K562 (cell line): ENCODE results near the gene IRGQ. TPM values are rescaled to one million over a fixed set of nuclear protein-coding genes. Genes with fewer than 3 reads are reported as not detected.

Source experiments
- ATAC-seq: fragments of 200-7000 bp; cut with Tn5 transposase; 3 replicates; pipeline ENCODE4 v1.9.1; 2020; ENCODE audit warnings: moderate library complexity
- BruUV-seq: library from RNA; stranded (reverse); fragments of 400-500 nt; replicated peaks from 2 replicates; lab custom pipeline; 2021; lab: Mats Ljungman, UMichigan
- CTCF ChIA-PET: fragments of 300-600 bp; formaldehyde crosslinking; extraction: SDS; loops from one replicate; lab custom pipeline; 2021; ENCODE audit warnings: low intra/inter-chr PET ratio; lab: Yijun Ruan, JAX
- POLR2A ChIA-PET: fragments of 300-600, 350-650 bp; sonication (Branson Sonifier 250); formaldehyde crosslinking; extraction: SDS; loops from one replicate; lab custom pipeline; 2021; ENCODE audit warnings: antibody characterized with exemption, inconsistent platforms; lab: Yijun Ruan, JAX
- DNase-seq, 4 experiments: peaks; one replicate each; pipeline versions ENCODE4 v3.0.0 to v3.0.0-alpha.2; 2011 to 2018; ENCODE audit warnings: low spot score in 3 of 4, mixed read lengths in 3 of 4; ENCODE audit errors: extremely low read depth in 1 of 4
- FAIRE-seq: peaks from 2 replicates; lab custom pipeline; 2011; peaks lifted over from hg19 to GRCh38; lab: Jason Lieb, UNC
- H2AFZ ChIP-seq: 2 replicates; pipeline ENCODE4 v1.6.0; 2011; ENCODE audit warnings: low read depth, low read length, control low read depth, inconsistent platforms
- H3K27ac ChIP-seq: fragments of 200-600 bp; 3 replicates; pipeline ENCODE4 v1.8.0; 2011; ENCODE audit warnings: low read depth, mild to moderate bottlenecking, control low read depth, inconsistent platforms, low read length, moderate library complexity, mixed read lengths; ENCODE audit errors: extremely low read depth
- H3K27me3 ChIP-seq, 2 experiments: fragments of 300-600 bp in 1 of 2; 2 replicates in 1 of 2; 3 replicates in 1 of 2; pipeline versions ENCODE4 v1.6.0 to v1.8.0; 2011; ENCODE audit warnings: inconsistent platforms in 2 of 2, low read length in 2 of 2, mild to moderate bottlenecking in 1 of 2, mixed read lengths in 1 of 2, moderate library complexity in 1 of 2; ENCODE audit not compliant: control insufficient read depth in 2 of 2, insufficient read depth in 2 of 2
- H3K36me3 ChIP-seq: fragments of 300-600 bp; 3 replicates; pipeline ENCODE4 v1.8.0; 2011; ENCODE audit warnings: mild to moderate bottlenecking, low read length, inconsistent platforms; ENCODE audit not compliant: control insufficient read depth, insufficient read depth
- H3K4me1 ChIP-seq, 2 experiments: fragments of 200-600 bp in 1 of 2; replicated peaks in 1 of 2; 2 replicates in 1 of 2; 3 replicates in 1 of 2; pipeline versions ENCODE4 v1.5.1 to v1.8.0; 2011; ENCODE audit warnings: inconsistent platforms in 2 of 2, low read length in 2 of 2, mild to moderate bottlenecking in 1 of 2, mixed read lengths in 1 of 2, moderate library complexity in 1 of 2; ENCODE audit not compliant: control insufficient read depth in 2 of 2, insufficient read depth in 2 of 2
- H3K4me2 ChIP-seq: 2 replicates; pipeline ENCODE4 v1.6.1; 2011; ENCODE audit warnings: low read length, control low read depth, inconsistent platforms, mixed read lengths; ENCODE audit not compliant: insufficient read depth
- H3K4me3 ChIP-seq: fragments of 200-600 bp; sonication (generic), shearing (Covaris generic); 2 replicates; pipeline ENCODE4 v1.5.1; 2016; ENCODE audit warnings: control low read depth, inconsistent platforms
- H3K79me2 ChIP-seq: fragments of 200-600 bp; 3 replicates; pipeline ENCODE4 v1.8.0; 2011; ENCODE audit warnings: low read length, inconsistent platforms; ENCODE audit not compliant: control insufficient read depth, insufficient read depth
- H3K9ac ChIP-seq, 2 experiments: 2 replicates each; pipeline versions ENCODE4 v1.6.0 to v1.6.1; 2011; ENCODE audit warnings: low read depth in 2 of 2, low read length in 2 of 2, control low read depth in 1 of 2, inconsistent platforms in 1 of 2, mild to moderate bottlenecking in 1 of 2, mixed read lengths in 1 of 2; ENCODE audit not compliant: insufficient read depth in 1 of 2
- H3K9me1 ChIP-seq: one replicate; pipeline ENCODE4 v1.6.0; 2011; ENCODE audit warnings: inconsistent platforms, mild to moderate bottlenecking, low read length, moderate library complexity; ENCODE audit not compliant: control insufficient read depth, insufficient read depth
- H3K9me3 ChIP-seq: replicated peaks from 2 replicates; pipeline ENCODE4 v1.5.1; 2011; ENCODE audit warnings: low read depth, low read length, inconsistent platforms; ENCODE audit not compliant: control insufficient read depth, insufficient read depth
- H4K20me1 ChIP-seq: replicated peaks from 2 replicates; pipeline ENCODE4 v1.6.1; 2011; ENCODE audit warnings: low read length, inconsistent platforms, mixed read lengths; ENCODE audit not compliant: control insufficient read depth, insufficient read depth
- ARID3B ChIP-seq: fragments of 250-450 bp; sonication (Bioruptor Pico); IDR thresholded peaks from 2 replicates; pipeline ENCODE4 v1.4.0; 2020; ENCODE audit warnings: borderline replicate concordance
- CREBBP ChIP-seq: IDR thresholded peaks from one replicate; pipeline ENCODE4 v1.6.1; 2012; ENCODE audit warnings: low read depth, mild to moderate bottlenecking, control low read depth, inconsistent platforms, low read length
- CREM ChIP-seq: IDR thresholded peaks from 2 replicates; pipeline ENCODE4 v1.6.1; 2014; ENCODE audit warnings: antibody characterized with exemption, low read depth
- CTCF ChIP-seq, 3 experiments: IDR thresholded peaks in 2 of 3; conservative IDR thresholded peaks in 1 of 3; 2 replicates each; pipeline ENCODE4 v1.5.1; 2011 to 2012; ENCODE audit warnings: low read length in 3 of 3, mild to moderate bottlenecking in 3 of 3, control low read depth in 2 of 3, improper control_type of control experiment in 1 of 3, inconsistent platforms in 1 of 3, low read depth in 1 of 3, mixed read lengths in 1 of 3, moderate library complexity in 1 of 3; ENCODE audit not compliant: insufficient read depth in 2 of 3
- EWSR1 ChIP-seq: fragments of 450-650 bp; IDR thresholded peaks from 2 replicates; pipeline ENCODE4 v1.6.1; 2018; ENCODE audit warnings: borderline replicate concordance, mild to moderate bottlenecking, low read depth, moderate library complexity; ENCODE audit not compliant: partially characterized antibody
- HNRNPLL ChIP-seq: fragments of 200-400 bp; formaldehyde crosslinking; IDR thresholded peaks from 2 replicates; pipeline ENCODE4 v1.6.1; 2017; ENCODE audit warnings: low read length, low read depth, mild to moderate bottlenecking; ENCODE audit not compliant: poor library complexity, severe bottlenecking
- TRIM25 ChIP-seq: fragments of 450-650 bp; IDR thresholded peaks from 2 replicates; pipeline ENCODE4 v1.7.0; 2016; ENCODE audit warnings: borderline replicate concordance
- ZNF354B ChIP-seq: fragments of 250-450 bp; sonication (Bioruptor Pico); IDR thresholded peaks from 2 replicates; pipeline ENCODE4 v1.4.0; 2020
- WGBS: fragments of 100-300 bp; shearing (Covaris generic); methylation state at CpG from one replicate; pipeline ENCODE4 v1.1.6; 2016; ENCODE audit warnings: low coverage, mixed read lengths; ENCODE audit not compliant: insufficient coverage; ENCODE audit errors: missing lambda C conversion rate; 5-methylcytosine and 5-hydroxymethylcytosine counted together
- in situ Hi-C: fragments of 300-500 bp; cut with MboI; formaldehyde crosslinking; loops from 4 replicates; pipeline ENCODE4 v1.15.0; 2018; ENCODE audit warnings: inconsistent platforms, mixed read lengths
- intact Hi-C: fragments of 100-400 bp; cut with micrococcal nuclease; formaldehyde crosslinking; loops from 2 replicates; pipeline ENCODE4 v1.14.2; 2022
- polyA plus RNA-seq, 8 experiments: library from polyadenylated mRNA; depleted of rRNA in 4 of 8; stranded (reverse) in 5 of 8; unstranded in 3 of 8; fragments of >200 nt; fragmentation: Nextera tagmentation in 2 of 8; fragmentation: Illumina TruSeq in 1 of 8; extraction: Ambion mirVana in 2 of 8; extraction: Trizol in 1 of 8; gene quantifications; 2 replicates each; pipeline versions ENCODE4 v1.2.1 to v1.2.3, GENCODE V29; 2011 to 2014; ENCODE audit warnings: inconsistent platforms in 1 of 8, missing spikeins in 1 of 8
- total RNA-seq, 7 experiments: library from RNA; depleted of rRNA in 6 of 7; stranded (reverse); fragments of >200 nt in 6 of 7; fragmentation: Illumina TruSeq in 2 of 7; extraction: Trizol in 2 of 7; gene quantifications; 2 replicates each; pipeline versions ENCODE4 v1.2.1 to v1.2.3, GENCODE V29; 2011 to 2021; ENCODE audit warnings: low replicate concordance in 1 of 7

IRGQ gene
- total and polyA plus RNA-seq, 9 of the 15 experiments (the other 6 are each of a cell fraction or from before 2014, with no cell fraction given): 3.5 to 19.2 (median 7.9) TPM

GRCh38 chr19:43562698-43563241, 33.2 kb downstream of the IRGQ start:
- in situ Hi-C loops (no loop called here), intact Hi-C loops (no loop called here)
- Histone ChIP-seq H3K79me2 (no peaks in the 10 kb centered on the region), H3K9ac (peak overlapping the region in 1 of 2 experiments; percentile 81; a peak in 2 of 4 replicates), H3K27me3 (no peaks in the 10 kb centered on the region), H3K36me3 (peaks cover 41% of the 10 kb centered on the region; the same call in 2 of the 3 replicates), H3K4me2 (no peak overlapping the region), H3K4me1 (peaks cover 3 to 4% of the 10 kb centered on the region in 2 experiments; a peak in 4 of 5 replicates), H3K9me1 (no peaks in the 10 kb centered on the region), H3K27ac (no peak overlapping the region), H3K4me3 (no peak overlapping the region), H3K9me3 (no peaks in the 10 kb centered on the region), H4K20me1 (no peaks in the 10 kb centered on the region; the same call in 1 of the 2 replicates), H2AFZ (no peak overlapping the region)
- ATAC-seq (no peak), DNase-seq (no peak), FAIRE-seq (no peak)
- POLR2A ChIA-PET: interaction anchor here (0.6 to 3.6 kb wide), 4 partner anchors 8 to 87 kb away, joined by 3 to 19 read pairs (median 5); no protein-coding TSS in a partner anchor
- BruUV-seq: no TSS peak
- TF ChIP-seq ARID3B (CRISPR knock-in tag): no peak
- WGBS: 85% methylated on average over 14 of the region's 14 CpGs
- CTCF ChIA-PET: no interaction called here

- in situ Hi-C loops: no loop called here
- no peak overlapping the region for H3K4me2 ChIP-seq
- TF ChIP-seq CTCF (IDR thresholded peaks at IDR 0.05 in 2 of 3, conservative IDR thresholded peaks at IDR 0.05 in 1 of 3; ENCODE audit: insufficient read depth in 2 of 3, low read depth in 1 of 3, low read length in 3 of 3): no peak
- TF ChIP-seq CREM: no peak
- TF ChIP-seq TRIM25: no peak
- TF ChIP-seq HNRNPLL: no peak
- TF ChIP-seq ZNF354B (CRISPR knock-in tag): no peak
- no peak for TF ChIP-seq CREBBP
- TF ChIP-seq EWSR1: no peak
Observed at GRCh38 chr19:43562226-43562697, 33.7 kb downstream of the IRGQ start.

More at GRCh38 chr19:43562226-43562697, 33.7 kb downstream of the IRGQ start:
- WGBS: 89% methylated on average over 6 of the region's 6 CpGs
- no TSS peak for BruUV-seq
- Histone ChIP-seq H3K9me1 (no peaks in the 10 kb centered on the region), H2AFZ (no peak overlapping the region), H3K4me3 (no peak overlapping the region), H3K27me3 (no peaks in the 10 kb centered on the region), H3K27ac (no peak overlapping the region; the same call in 2 of the 3 replicates), H3K4me1 (peaks cover 3 to 4% of the 10 kb centered on the region in 2 experiments; a peak in 4 of 5 replicates), H3K9ac (no peak overlapping the region), H3K79me2 (no peaks in the 10 kb centered on the region), H3K36me3 (peaks cover 45% of the 10 kb centered on the region; the same call in 2 of the 3 replicates), H3K9me3 (no peaks in the 10 kb centered on the region), H4K20me1 (no peaks in the 10 kb centered on the region; the same call in 1 of the 2 replicates)
- POLR2A ChIA-PET: interaction anchor here (0.6 to 3.6 kb wide), 2 partner anchors 9 to 87 kb away, joined by 4 to 19 read pairs; no protein-coding TSS in a partner anchor
- intact Hi-C loops: no loop called here
- ATAC-seq (no peak), FAIRE-seq (no peak), DNase-seq (no peak)
- CTCF ChIA-PET: no interaction called here
